ENCODE measurements around the gene AHRR. TPM values are rescaled to one million over a fixed set of nuclear protein-coding genes. Genes with fewer than 3 reads are reported as not detected.

The AHRR gene
- total RNA-seq, 1 donor from 2014 or later: 8.4 TPM

DNA sequence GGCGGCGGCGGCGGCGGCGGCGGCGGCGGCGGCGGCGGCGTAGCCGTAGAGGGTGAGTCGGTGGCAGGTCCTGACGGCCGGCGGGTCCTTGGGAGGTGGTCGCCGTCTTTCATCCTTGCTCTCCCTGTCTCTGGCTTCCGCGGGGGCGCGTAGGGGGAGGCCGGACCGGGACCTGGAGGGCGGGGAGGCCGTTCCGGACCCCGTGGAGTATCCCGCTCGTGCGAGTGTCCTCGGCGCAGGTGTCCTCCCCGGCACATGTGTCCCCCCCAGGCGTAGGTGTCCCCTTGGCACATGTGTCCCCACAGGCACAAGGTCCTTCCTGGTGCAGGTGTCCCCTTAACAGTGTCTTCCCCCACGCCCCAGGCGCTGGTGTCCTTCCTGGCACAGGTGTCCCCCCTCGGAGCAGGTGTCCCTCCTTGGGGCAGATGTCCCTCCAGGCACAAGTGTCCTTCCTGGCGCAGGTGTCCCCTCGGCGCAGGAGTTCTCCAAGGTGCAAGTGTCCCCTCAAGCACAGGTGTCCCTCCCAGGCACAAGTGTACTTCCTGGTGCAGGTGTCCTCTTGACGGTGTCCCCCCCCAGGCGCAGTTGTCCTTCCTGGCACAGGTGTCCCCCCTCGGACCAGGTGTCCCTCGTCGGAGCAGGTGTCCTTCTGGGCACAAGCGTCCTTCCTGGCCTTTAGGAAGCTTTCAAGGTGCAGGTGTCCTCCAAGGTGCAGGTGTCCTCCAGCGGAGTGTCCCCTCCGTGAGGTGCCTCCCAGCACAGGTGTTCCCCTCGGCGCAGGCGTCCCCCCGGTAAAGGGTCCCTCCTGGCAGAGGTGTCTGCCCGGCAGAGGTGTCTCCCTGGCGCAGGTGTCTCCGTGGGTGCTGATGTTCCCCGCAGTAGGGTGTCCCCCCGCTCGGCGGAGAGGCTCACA, 122.0 kb downstream of the AHRR start:
- intact Hi-C loops (cut with DNase I): no loop called here
- Histone ChIP-seq H3K27me3 (ENCODE audit: low read depth) (no peaks in the 10 kb centered on the region), H3K36me3 (peaks cover 29% of the 10 kb centered on the region), H3K27ac (peak overlapping the region; percentile 90), H3K4me1 (peaks cover 33% of the 10 kb centered on the region), H3K9me3 (no peaks in the 10 kb centered on the region), H3K4me3 (peak overlapping the region; percentile 94)
- ATAC-seq: peak; percentile 41 to 54
- no peak for TF ChIP-seq CTCF (IDR thresholded peaks at IDR 0.05)
- DNase-seq: no peak

GRCh38 chr5:444226-444625, 122.7 kb downstream of the AHRR start:
- Histone ChIP-seq H3K27ac (no peak overlapping the region), H3K36me3 (peaks cover 36% of the 10 kb centered on the region), H3K4me3 (peak overlapping the region; percentile 94), H3K4me1 (peaks cover 38% of the 10 kb centered on the region), H3K9me3 (no peaks in the 10 kb centered on the region), H3K27me3 (ENCODE audit: low read depth) (no peaks in the 10 kb centered on the region)
- intact Hi-C loops (cut with DNase I): no loop called here
- DNase-seq: no peak
- TF ChIP-seq CTCF (IDR thresholded peaks at IDR 0.05): no peak
- no peak for ATAC-seq

DNA sequence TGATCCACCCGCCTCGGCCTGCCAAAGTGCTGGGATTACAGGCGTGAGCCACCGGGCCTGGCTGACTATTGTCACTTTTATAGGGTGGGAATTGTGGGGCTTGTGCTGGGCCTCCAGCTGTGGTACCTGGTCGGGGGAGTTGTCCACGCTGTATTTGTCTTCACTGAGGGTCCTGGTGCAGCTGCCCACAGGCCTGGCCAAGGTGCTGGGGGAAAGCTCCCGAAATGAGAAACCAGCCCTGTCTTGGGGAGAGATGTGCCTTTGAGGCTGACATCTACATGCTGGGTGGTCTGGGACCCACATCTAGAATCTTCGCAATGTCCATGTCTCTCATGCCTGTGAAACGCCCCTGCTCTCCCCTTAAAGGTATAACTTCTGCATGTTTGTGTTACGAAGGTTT, 124.1 kb downstream of the AHRR start:
- ATAC-seq (no peak), DNase-seq (no peak)
- intact Hi-C loops (cut with DNase I): no loop called here
- Histone ChIP-seq H3K27ac (no peak overlapping the region), H3K4me1 (peaks cover 38% of the 10 kb centered on the region), H3K9me3 (no peaks in the 10 kb centered on the region), H3K27me3 (ENCODE audit: low read depth) (no peaks in the 10 kb centered on the region), H3K4me3 (no peak overlapping the region), H3K36me3 (peaks cover 50% of the 10 kb centered on the region)
- TF ChIP-seq CTCF (IDR thresholded peaks at IDR 0.05): no peak

- H3K4me1 ChIP-seq: peaks cover 38% of the 10 kb centered on the region
- TF ChIP-seq CTCF (IDR thresholded peaks at IDR 0.05): no peak
Measured at GRCh38 chr5:446066-446882, 124.8 kb downstream of the AHRR start.

DNA sequence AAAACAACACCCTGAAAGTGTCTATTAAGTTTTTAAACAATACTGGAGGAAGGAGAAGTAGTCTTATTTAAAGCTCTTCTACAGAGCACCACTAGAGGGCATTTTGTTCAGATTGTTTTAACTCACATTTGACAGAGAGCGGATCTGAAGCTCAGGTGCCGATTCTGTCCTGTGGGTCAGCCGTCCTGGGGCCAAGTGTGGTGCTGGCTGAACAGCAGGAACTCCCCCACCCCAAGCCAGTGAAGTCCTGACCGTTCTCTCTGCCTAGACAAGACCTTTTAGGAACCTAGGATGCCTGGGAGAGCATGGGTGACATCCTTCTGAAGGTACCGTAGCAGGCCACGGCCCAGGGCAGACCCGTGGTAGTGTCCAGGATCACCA, 125.4 kb downstream of the AHRR start:
- peaks cover 38% of the 10 kb centered on the region for H3K4me1 ChIP-seq
- no peaks in the 10 kb centered on the region for H3K27me3 ChIP-seq (ENCODE audit: low read depth)
- no peak for ATAC-seq
- H3K27ac ChIP-seq: no peak overlapping the region
- DNase-seq: no peak
- intact Hi-C loops (cut with DNase I): no loop called here
- no peak overlapping the region for H3K4me3 ChIP-seq
- H3K36me3 ChIP-seq: peaks cover 62% of the 10 kb centered on the region
- peaks cover 4% of the 10 kb centered on the region for H3K9me3 ChIP-seq
- peak; percentile 58 for TF ChIP-seq CTCF (IDR thresholded peaks at IDR 0.05)

More at GRCh38 chr5:446066-446882, 124.8 kb downstream of the AHRR start:
- intact Hi-C loops (cut with DNase I): no loop called here
- Histone ChIP-seq H3K27me3 (ENCODE audit: low read depth) (no peaks in the 10 kb centered on the region), H3K9me3 (no peaks in the 10 kb centered on the region), H3K27ac (no peak overlapping the region), H3K36me3 (peaks cover 56% of the 10 kb centered on the region), H3K4me3 (no peak overlapping the region)
- DNase-seq (no peak), ATAC-seq (no peak)

All from lower lobe of right lung (tissue), 2 donors.